ENCODE results near the gene CFP.

Gene CFP

DNA sequence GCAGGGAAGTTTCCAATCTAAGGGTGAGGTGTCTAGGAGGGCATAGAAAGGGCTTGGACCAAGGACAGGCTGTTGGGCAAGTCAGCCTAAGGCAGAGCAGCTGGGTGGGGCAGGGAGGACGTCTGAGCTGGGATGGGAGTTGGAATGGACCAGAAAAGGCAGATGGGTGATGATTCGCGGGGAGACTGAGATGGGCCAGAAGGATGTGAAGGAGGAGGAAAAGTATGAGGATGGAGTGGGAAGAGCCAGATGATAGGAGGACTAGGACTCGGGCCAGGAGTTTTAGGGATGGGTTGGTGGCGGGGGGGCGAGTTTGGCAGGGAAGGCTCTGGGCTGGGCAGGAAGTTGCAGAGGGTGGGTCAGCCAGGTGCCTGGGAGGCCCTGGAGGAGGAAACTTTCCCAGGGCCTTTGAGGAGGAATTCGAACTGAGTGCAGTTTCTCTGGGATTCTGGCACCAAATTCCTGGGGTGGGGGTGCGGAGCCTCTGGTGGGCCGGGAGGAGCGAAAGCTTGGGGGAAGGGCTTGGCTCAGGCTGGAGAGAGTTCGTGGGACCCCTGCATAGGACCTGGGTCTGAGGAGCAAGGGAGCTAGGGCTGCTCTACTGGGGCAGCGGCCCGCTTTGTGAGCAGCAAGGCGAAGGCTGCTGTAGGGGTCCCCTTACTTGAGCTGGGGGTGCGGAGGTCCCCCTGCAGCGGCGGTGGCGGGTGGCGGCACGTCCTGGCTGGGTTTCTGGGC lies 56.2 kb downstream of the CFP start:
- DNase-seq, result no peak

Measured in GF-D8 (cell line).